ENCODE data around the gene KRTAP12-1.

DNA sequence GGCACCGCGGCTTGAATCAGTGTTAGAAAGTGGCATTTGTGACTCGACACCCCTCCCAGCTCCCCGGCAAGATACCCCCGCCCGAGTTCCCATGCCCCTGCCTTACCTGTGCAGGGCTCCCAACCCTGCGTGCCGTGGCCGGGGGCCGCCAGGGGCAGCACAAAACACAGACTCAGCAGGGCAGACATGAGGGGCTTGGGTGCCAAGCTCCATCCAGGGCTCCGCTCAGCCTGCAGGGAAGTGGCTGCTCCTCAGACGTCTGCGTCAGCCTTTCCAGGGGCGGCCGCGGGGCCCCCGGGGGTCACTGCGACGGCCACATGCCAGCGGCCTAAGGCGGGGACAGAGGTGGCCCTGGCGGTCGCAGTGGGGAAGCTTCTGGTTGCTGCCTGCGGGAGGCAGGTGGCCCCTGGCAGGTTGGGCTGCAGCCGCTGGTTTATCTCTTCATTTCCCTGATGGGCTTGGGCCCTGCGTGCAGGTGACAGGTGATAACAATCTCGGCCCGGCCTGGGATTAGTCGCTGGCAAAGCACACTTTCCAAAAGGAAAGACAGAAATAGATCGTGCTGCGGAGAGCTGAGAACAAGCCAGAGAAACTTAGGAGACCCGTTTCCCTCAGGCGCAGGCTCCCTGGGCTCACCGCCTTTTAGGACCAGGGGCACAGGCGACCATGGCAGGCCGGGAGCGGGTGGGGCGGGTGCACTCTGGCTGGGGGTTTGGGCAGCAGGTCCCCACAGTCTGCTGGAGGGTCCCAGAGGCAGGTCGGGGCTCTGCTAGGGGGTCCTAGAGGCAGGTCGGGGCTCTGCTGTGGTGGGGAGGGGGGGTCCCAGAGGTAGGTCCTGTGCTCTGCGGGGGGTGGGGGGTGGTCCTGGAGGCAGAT is 29.6 kb upstream of the KRTAP12-1 start, which contains the start of gene TSPEAR:
- TF ChIP-seq, protein P1, sequence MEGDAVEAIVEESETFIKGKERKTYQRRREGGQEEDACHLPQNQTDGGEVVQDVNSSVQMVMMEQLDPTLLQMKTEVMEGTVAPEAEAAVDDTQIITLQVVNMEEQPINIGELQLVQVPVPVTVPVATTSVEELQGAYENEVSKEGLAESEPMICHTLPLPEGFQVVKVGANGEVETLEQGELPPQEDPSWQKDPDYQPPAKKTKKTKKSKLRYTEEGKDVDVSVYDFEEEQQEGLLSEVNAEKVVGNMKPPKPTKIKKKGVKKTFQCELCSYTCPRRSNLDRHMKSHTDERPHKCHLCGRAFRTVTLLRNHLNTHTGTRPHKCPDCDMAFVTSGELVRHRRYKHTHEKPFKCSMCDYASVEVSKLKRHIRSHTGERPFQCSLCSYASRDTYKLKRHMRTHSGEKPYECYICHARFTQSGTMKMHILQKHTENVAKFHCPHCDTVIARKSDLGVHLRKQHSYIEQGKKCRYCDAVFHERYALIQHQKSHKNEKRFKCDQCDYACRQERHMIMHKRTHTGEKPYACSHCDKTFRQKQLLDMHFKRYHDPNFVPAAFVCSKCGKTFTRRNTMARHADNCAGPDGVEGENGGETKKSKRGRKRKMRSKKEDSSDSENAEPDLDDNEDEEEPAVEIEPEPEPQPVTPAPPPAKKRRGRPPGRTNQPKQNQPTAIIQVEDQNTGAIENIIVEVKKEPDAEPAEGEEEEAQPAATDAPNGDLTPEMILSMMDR (conservative IDR thresholded peaks at IDR 0.05; ENCODE audit: low read length) = no peak
- TF ChIP-seq EZH2phosphoT487 (IDR thresholded peaks at IDR 0.05; ENCODE audit: borderline replicate concordance) = no peak
